Right cardiac atrium (tissue), 5 donors: ENCODE measurements around the gene TAS2R7. TPM values are rescaled to one million over a fixed set of nuclear protein-coding genes. Genes with fewer than 3 reads are reported as not detected.
"Not testable (repeated sequence)": the region's sequence is repeated elsewhere in the genome, so short reads cannot be mapped to it uniquely, and the experiment has no call there.

Experiments used
- ATAC-seq, 2 donors: fragments of 200-7000 bp; cut with Tn5 transposase; one replicate each; pipeline versions ENCODE4 v1.8.0 to v1.9.1; 2020; ENCODE audit warnings: moderate library complexity in 2 of 2, mild to moderate bottlenecking in 1 of 2
- DNase-seq, 3 donors: peaks; one replicate each; pipeline ENCODE4 v3.0.0-alpha.2; 2020
- H3K27ac ChIP-seq: one replicate; pipeline ENCODE4 v1.5.1; 2013; ENCODE audit warnings: mild to moderate bottlenecking, low read length, control low read depth, moderate library complexity
- H3K27me3 ChIP-seq: one replicate; pipeline ENCODE4 v1.6.1; 2013; ENCODE audit not compliant: control insufficient read depth, insufficient read depth
- H3K4me1 ChIP-seq: one replicate; pipeline ENCODE4 v1.6.1; 2013; ENCODE audit warnings: low read length; ENCODE audit not compliant: control insufficient read depth, insufficient read depth
- H3K4me3 ChIP-seq: one replicate; pipeline ENCODE4 v1.5.1; 2013; ENCODE audit warnings: low read length, control low read depth
- H3K9me3 ChIP-seq: one replicate; pipeline ENCODE4 v1.6.1; 2013; ENCODE audit warnings: low read length; ENCODE audit not compliant: control insufficient read depth
- WGBS: extraction: QIAGEN DNeasy Blood & Tissue Kit; methylation state at CpG from one replicate; pipeline ENCODE4 v1.1.7; 2013; 5-methylcytosine and 5-hydroxymethylcytosine counted together
- intact Hi-C, 4 donors: fragments of 100-400 bp; cut with DNase I; formaldehyde crosslinking; loops; one replicate each; pipeline versions ENCODE4 v1.11.0 to v1.14.0; 2022 to 2023
- polyA plus RNA-seq: library from polyadenylated mRNA; stranded (reverse); fragments of 200-250 nt; gene quantifications from one replicate; pipeline ENCODE4 v1.2.3, GENCODE V29; 2013
- total RNA-seq, 4 donors: library from RNA; stranded (reverse); fragmentation: NEBNext Ultra II Directional; extraction: Animal tissue kit (Norgen Biotek cat#: 25700); gene quantifications; one replicate each; pipeline ENCODE4 v1.2.1, GENCODE V29; 2021
- donor health status: healthy with polysubstance abuse.
- donor health status: DM: no; HTN: yes; CAD: no.
- donor health status: DM: no; HTN: no; CAD: no.
- donor health status: DM: no; HTN: yes; CAD: no; lungs with severe emphysema.
- donor health status: DM: yes; HTN: yes; CAD: no.

The TAS2R7 gene
- total and polyA plus RNA-seq, 5 donors: 0.07 TPM; not detected in 4

DNA sequence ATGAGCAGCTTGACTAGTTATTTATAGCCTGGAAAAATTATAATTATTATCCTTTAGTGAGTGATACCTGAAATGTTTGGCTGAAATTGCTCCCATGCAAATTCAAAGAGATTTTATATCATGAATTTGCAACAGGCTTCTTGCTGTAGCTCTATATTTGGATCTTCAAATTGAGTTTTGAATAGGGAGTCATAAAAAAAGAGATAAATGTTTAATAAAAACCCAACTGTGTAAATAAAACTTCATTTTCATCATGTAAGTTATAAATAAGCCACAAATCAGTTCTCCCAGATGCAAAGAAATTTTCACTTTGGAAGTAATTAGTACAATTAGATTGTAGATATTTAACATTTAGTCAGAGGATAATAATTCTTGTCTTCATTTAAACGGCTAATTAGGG, 4.8 kb upstream of the TAS2R7 start, which contains the start of gene TAS2R8:
Gene TAS2R8, minus strand, starts transcription at position 101 of the 400 bp plus-strand sequence. CDS start 306 bp downstream, outside the sequence.
- no peak within 1 kb of the TSS for H3K4me3 ChIP-seq
- WGBS: 74% methylated on average over 1 of the region's 1 CpG
- intact Hi-C loops: no loop called here
- DNase-seq (no peak), ATAC-seq (no peak)
- H3K4me1 ChIP-seq: no peaks in the 10 kb centered on the region
- no peaks in the 10 kb centered on the region for H3K9me3 ChIP-seq
- H3K27ac ChIP-seq: no peak within 1 kb of the TSS
- H3K27me3 ChIP-seq: no peaks in the 10 kb centered on the region

DNA sequence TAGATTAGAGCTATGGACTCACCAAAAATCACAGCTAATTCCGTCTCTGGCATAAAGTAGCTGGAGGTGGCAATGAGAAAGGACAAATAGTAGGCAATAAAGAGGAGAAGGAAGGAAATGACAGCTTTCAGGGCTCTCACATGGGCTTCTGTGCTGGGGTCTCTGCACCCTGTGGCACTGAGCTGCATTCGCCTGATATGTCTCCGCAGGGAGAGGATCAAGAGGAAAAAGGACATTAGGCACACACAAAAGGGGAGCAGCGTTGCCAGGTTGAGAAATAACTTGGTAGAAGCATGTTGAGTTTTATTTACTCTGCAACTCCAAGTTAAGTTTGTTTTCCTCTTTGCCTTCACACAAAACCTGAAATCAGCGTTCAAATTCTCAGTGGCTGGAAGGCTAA, 686 bp downstream of the TAS2R7 start:
- H3K4me1 ChIP-seq: no peaks in the 10 kb centered on the region
- H3K27ac ChIP-seq: no peak overlapping the region
- no peak overlapping the region for H3K4me3 ChIP-seq
- intact Hi-C loops: no loop called here
- no peaks in the 10 kb centered on the region for H3K9me3 ChIP-seq
- ATAC-seq: no peak
- no peak for DNase-seq
- 66% methylated on average over 5 of the region's 5 CpGs for WGBS
- no peaks in the 10 kb centered on the region for H3K27me3 ChIP-seq

DNA sequence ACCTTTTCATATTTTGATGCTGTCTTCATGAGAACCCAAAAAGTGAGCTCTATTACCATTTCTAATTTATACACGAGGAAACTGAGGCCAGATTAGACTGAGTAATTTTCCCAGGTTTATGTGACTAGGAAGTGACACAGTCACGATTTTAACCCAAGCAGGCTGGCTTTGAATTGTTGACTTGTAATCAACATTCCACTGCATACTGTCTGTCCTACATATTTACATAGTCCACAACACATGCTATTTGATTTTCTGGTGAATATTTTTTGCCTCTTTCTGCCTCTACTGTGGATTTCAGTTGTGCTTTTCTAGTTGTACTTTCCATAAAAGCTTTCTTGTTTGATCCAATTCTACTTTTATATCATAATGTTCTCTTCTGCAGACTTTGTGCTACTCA, 8.2 kb downstream of the TAS2R7 start:
- 55% methylated on average over 2 of the region's 2 CpGs for WGBS
- intact Hi-C loops: no loop called here
- ATAC-seq: no peak

DNA sequence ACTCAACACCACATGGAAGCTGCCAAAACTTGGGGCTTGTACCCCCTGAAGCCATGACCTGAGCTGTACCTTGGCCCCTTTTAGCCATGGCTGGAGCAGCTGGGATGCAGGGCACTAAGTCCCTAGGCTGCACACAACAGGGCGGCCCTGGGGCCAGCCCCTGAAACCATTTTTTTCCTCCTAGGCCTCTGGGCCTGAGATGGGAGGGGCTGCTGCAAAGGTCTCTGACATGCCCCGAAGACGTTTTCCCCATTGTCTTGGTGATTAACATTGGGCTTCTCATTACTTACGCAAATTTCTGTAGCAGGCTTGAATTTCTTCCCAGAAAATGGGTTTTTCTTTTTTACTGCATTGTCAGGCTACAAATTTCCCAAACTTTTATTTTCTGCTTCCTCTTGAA, 10.7 kb downstream of the TAS2R7 start:
- H3K27me3 ChIP-seq, intact Hi-C loops, H3K4me3 ChIP-seq, H3K4me1 ChIP-seq, ATAC-seq, DNase-seq, H3K27ac ChIP-seq, H3K9me3 ChIP-seq: not testable (repeated sequence)
- 91% methylated on average over 4 of the region's 4 CpGs for WGBS

More for the DNA sequence above, 8.2 kb downstream of the TAS2R7 start:
- DNase-seq: no peak
- H3K4me3 ChIP-seq: no peak overlapping the region
- H3K27ac ChIP-seq: no peak overlapping the region
- H3K4me1 ChIP-seq: no peaks in the 10 kb centered on the region
- H3K9me3 ChIP-seq: no peaks in the 10 kb centered on the region
- no peaks in the 10 kb centered on the region for H3K27me3 ChIP-seq

DNA sequence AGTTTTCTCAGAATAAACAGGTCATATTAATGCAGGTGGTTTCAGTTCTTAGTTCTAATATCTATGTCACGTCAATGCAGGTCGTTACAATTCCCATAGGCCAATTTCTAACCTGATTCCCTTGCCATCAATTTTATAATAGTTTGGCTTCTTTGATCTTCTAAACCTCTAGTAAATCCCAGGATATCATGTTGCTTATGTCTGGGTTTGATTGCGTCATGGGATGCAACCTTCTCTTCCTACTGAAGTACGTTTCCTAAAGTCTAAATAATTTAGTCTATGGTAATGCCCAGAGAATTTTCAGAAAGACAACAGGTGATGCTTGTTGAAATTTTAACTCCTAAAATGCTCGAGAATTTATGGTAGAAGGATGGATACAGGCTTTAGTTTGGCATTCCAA, 19.2 kb downstream of the TAS2R7 start:
- no peaks in the 10 kb centered on the region for H3K4me1 ChIP-seq
- ATAC-seq (no peak), DNase-seq (no peak)
- intact Hi-C loops: no loop called here
- H3K4me3 ChIP-seq: no peak overlapping the region
- no peaks in the 10 kb centered on the region for H3K9me3 ChIP-seq
- H3K27me3 ChIP-seq: no peaks in the 10 kb centered on the region
- WGBS: 78% methylated on average over 5 of the region's 5 CpGs
- no peak overlapping the region for H3K27ac ChIP-seq

DNA sequence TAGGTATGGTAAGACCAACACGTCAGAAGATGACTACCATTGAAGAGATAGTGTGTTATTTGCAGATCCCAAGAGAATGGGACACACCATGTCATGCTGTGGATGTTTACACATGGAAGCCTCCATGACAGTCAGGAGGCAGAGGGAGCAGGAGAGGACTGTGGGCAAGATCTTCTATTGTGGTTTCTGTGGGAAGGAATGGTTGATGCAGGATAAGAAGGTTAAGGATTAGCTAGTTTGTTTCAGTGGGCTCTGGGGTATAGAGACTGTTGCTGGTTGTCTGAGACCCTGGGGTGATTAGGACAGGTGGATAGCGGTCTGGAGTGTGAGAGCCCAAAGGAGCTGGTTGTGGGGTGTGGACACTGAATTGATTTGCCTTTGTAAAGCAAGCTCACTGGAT, 23.3 kb downstream of the TAS2R7 start:
- intact Hi-C loops: loop anchor here in 1 of 4 donors (10.0 kb wide), 1 partner anchor 706 kb away; no protein-coding TSS in a partner anchor
- ATAC-seq: no peak
- WGBS: 85% methylated on average over 2 of the region's 2 CpGs

DNA sequence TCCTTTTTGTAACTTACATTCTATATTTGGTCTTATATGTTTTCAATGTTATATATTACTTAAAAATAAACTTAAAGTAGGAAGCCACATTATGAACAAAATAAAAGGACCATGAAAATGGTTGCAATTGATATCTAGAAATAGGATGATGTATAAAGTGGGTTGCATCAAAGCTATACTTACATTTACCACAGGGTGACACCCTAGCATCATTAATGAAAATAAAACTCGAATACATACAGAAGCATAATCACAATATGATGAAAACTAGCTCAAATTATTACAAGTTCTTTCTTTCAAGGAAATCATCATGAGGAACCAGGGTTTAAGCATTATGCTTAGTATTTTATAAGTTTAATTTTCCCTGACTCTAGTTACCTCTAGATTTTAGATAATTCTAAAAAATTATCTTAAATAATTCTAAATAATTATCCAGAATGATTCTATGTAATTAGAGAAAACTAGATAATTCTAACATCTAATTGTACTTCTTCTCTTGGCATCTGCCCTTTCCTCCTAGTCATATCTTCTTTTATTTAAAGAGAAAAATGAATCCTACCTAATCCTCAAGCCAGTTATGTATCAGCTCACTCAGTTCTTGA, 31.2 kb downstream of the TAS2R7 start:
- no peak overlapping the region for H3K27ac ChIP-seq
- ATAC-seq: peak; percentile 47 to 54

More for the DNA sequence above, 23.3 kb downstream of the TAS2R7 start:
- no peak for DNase-seq
- no peaks in the 10 kb centered on the region for H3K27me3 ChIP-seq
- no peak overlapping the region for H3K4me3 ChIP-seq
- H3K9me3 ChIP-seq: no peaks in the 10 kb centered on the region
- no peak overlapping the region for H3K27ac ChIP-seq
- no peaks in the 10 kb centered on the region for H3K4me1 ChIP-seq

DNA sequence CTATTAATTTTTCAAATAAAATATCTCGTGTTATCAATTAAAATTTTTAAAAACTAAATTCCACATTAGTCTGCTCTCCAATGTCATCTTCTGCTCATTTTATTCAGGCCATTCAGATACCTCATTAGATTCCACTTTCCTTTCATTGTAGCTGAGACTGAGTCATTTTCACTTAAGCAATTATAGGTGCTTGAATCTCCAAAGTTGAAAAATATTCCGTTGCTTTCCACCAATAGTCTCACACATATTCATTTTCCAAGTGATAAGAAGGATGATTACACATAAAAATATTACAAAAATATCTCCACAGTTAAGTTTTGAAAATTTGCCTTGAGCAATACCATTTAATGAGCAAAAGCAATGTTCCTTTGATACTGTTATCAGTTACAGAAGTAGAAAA, 42.8 kb downstream of the TAS2R7 start:
- H3K4me3 ChIP-seq: no peak overlapping the region
- intact Hi-C loops: loop anchor here in 2 of 4 donors (5.0 to 10.0 kb wide), 3 partner anchors 135 to 728 kb away; partner anchors contain the start of gene MAGOHB (in 1 of the 2)
- no peaks in the 10 kb centered on the region for H3K4me1 ChIP-seq
- no peak for ATAC-seq
- no peak for DNase-seq
- H3K27me3 ChIP-seq: no peaks in the 10 kb centered on the region
- WGBS: 28% methylated on average over 2 of the region's 2 CpGs
- no peak overlapping the region for H3K27ac ChIP-seq
- peaks cover 2% of the 10 kb centered on the region for H3K9me3 ChIP-seq

More for the DNA sequence above, 31.2 kb downstream of the TAS2R7 start:
- no peak overlapping the region for H3K4me3 ChIP-seq
- WGBS: 0% methylated on average over 1 of the region's 1 CpG
- no peaks in the 10 kb centered on the region for H3K4me1 ChIP-seq
- no peaks in the 10 kb centered on the region for H3K9me3 ChIP-seq
- intact Hi-C loops: loop anchor here (5.0 to 10.0 kb wide), 3 partner anchors 426 to 716 kb away; no protein-coding TSS in a partner anchor
- H3K27me3 ChIP-seq: no peaks in the 10 kb centered on the region
- DNase-seq: no peak

DNA sequence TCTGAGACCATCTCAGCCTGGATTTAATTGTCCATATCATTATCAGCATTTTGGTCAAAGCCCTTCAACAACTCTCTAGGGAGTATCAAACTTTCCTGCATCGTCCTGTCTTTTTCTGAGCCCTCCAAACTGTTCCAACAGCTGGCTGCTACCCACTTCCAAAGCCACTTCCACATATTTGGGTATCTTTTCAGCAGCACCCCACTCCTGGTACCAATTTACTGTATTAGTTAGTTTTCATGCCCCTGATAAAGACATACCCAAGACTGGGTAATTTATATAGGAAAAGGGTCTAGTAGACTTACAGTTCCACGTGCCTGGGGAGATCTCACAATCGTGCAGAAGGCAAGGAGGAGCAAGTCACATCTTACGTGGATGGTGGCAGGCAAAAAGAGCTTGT, 46.2 kb downstream of the TAS2R7 start:
- Histone ChIP-seq H3K27me3 (no peaks in the 10 kb centered on the region), H3K4me3 (no peak overlapping the region), H3K27ac (no peak overlapping the region), H3K9me3 (peaks cover 2% of the 10 kb centered on the region), H3K4me1 (no peaks in the 10 kb centered on the region)
- intact Hi-C loops: loop anchor here in 2 of 4 donors (5.0 to 10.0 kb wide), 3 partner anchors 131 to 731 kb away; partner anchors contain the start of gene MAGOHB (in 1 of the 2)
- DNase-seq (no peak), ATAC-seq (no peak)
- WGBS: 79% methylated on average over 4 of the region's 4 CpGs

DNA sequence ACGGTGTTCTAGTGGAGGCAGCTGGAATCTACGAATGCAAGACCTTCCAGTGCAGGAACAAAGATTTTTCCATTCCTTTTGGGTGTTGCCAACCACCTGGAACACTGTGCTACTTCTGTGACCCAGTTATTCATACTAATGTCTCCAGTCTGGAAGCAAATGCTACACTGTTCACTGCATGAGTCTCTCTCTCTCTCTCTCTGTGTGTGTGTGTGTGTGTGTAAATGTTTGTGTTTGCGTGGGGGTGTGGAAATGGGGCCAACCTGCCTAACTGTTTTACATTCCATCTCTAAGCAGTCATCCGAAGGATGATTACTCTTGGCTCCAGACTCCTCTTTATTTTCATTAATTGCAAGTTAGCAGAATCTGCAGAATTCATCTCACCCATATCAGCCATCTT, 49.4 kb downstream of the TAS2R7 start:
- peaks cover 2% of the 10 kb centered on the region for H3K9me3 ChIP-seq
- DNase-seq (no peak), ATAC-seq (no peak)
- H3K27ac ChIP-seq: no peak overlapping the region
- no peak overlapping the region for H3K4me3 ChIP-seq
- 48% methylated on average over 4 of the region's 4 CpGs for WGBS
- H3K27me3 ChIP-seq: no peaks in the 10 kb centered on the region
- H3K4me1 ChIP-seq: no peaks in the 10 kb centered on the region
- intact Hi-C loops: loop anchor here in 2 of 4 donors (10.0 kb wide), 2 partner anchors 128 to 138 kb away; partner anchors contain the start of gene MAGOHB (in 1 of the 2)
